Suprapubic skin (tissue), 3 donors: ENCODE results near the gene RTEL1.

Source experiments
- POLR2A ChIP-seq, 2 donors: fragments of 450-650 bp; IDR thresholded peaks; one replicate each; pipeline ENCODE4 v1.6.1; 2017; ENCODE audit warnings: antibody characterized with exemption in 2 of 2, mild to moderate bottlenecking in 2 of 2, moderate library complexity in 2 of 2
- TF ChIP-seq, protein P1 (sequence below), 2 donors: fragments of 200-600 bp in 1 of 2; fragments of 450-650 bp in 1 of 2; sonication (generic) in 1 of 2; IDR thresholded peaks; one replicate each; pipeline ENCODE4 v1.5.1; 2016 to 2019; ENCODE audit warnings: antibody characterized with exemption in 2 of 2, mild to moderate bottlenecking in 1 of 2, moderate library complexity in 1 of 2

DNA sequence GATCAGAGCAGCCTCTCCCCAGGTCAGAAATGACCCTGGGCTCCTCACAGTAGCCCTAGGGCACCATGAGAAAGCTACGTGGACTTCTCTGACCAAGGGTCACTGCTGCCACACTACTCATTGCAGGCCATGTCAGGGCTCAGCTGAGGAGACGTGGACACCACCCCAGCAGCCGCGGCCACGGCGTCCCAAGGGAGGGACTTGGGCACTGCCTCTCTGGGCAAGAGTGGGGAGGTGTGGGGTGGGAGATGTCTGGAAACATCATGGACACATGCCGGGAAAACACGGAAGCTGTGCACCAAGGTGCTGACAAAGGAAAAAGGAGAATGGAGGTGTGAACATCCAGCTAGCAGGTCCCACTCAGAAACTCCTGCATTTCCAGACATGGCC lies 40.2 kb upstream of the RTEL1 start:
- TF ChIP-seq, protein P1, sequence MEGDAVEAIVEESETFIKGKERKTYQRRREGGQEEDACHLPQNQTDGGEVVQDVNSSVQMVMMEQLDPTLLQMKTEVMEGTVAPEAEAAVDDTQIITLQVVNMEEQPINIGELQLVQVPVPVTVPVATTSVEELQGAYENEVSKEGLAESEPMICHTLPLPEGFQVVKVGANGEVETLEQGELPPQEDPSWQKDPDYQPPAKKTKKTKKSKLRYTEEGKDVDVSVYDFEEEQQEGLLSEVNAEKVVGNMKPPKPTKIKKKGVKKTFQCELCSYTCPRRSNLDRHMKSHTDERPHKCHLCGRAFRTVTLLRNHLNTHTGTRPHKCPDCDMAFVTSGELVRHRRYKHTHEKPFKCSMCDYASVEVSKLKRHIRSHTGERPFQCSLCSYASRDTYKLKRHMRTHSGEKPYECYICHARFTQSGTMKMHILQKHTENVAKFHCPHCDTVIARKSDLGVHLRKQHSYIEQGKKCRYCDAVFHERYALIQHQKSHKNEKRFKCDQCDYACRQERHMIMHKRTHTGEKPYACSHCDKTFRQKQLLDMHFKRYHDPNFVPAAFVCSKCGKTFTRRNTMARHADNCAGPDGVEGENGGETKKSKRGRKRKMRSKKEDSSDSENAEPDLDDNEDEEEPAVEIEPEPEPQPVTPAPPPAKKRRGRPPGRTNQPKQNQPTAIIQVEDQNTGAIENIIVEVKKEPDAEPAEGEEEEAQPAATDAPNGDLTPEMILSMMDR (IDR thresholded peaks at IDR 0.05): no peak
- no peak for TF ChIP-seq POLR2A (IDR thresholded peaks at IDR 0.05)
